K562 (cell line): ENCODE measurements around the gene DEK.
"Not testable (repeated sequence)": the region's sequence is repeated elsewhere in the genome, so short reads cannot be mapped to it uniquely, and the experiment has no call there.

ENCODE experiments used
- CHD2 ChIP-seq: IDR thresholded peaks from 2 replicates; pipeline ENCODE4 v1.6.1; 2011; ENCODE audit warnings: low read depth, low read length
- CTCF ChIP-seq, 3 experiments: IDR thresholded peaks in 2 of 3; conservative IDR thresholded peaks in 1 of 3; 2 replicates each; pipeline ENCODE4 v1.5.1; 2011 to 2012; ENCODE audit warnings: low read length in 3 of 3, mild to moderate bottlenecking in 3 of 3, control low read depth in 2 of 3, improper control_type of control experiment in 1 of 3, inconsistent platforms in 1 of 3, low read depth in 1 of 3, mixed read lengths in 1 of 3, moderate library complexity in 1 of 3; ENCODE audit not compliant: insufficient read depth in 2 of 3
- HMGN3 ChIP-seq: IDR thresholded peaks from 2 replicates; pipeline ENCODE4 v1.6.1; 2011; ENCODE audit warnings: borderline replicate concordance, low read depth, mild to moderate bottlenecking, mixed read lengths, low read length; ENCODE audit not compliant: insufficient read length; ENCODE audit errors: extremely low read depth
- POLR2AphosphoS5 ChIP-seq: IDR thresholded peaks from 2 replicates; pipeline ENCODE4 v1.6.1; 2011; ENCODE audit warnings: mild to moderate bottlenecking, low read depth, low read length, moderate library complexity; ENCODE audit not compliant: control insufficient read depth, insufficient read depth
- RFX1 ChIP-seq: fragments of 450-650 bp; IDR thresholded peaks from 2 replicates; pipeline ENCODE4 v1.6.1; 2016; ENCODE audit warnings: mild to moderate bottlenecking, moderate library complexity
- SAFB2 ChIP-seq: fragments of 200-400 bp; formaldehyde crosslinking; IDR thresholded peaks from 2 replicates; pipeline ENCODE4 v1.6.1; 2018; ENCODE audit warnings: borderline replicate concordance, low read length, low read depth, moderate library complexity; ENCODE audit not compliant: severe bottlenecking
- SMAD1 ChIP-seq: fragments of 150-350 bp; IDR thresholded peaks from 2 replicates; pipeline ENCODE4 v1.6.1; 2014; ENCODE audit warnings: low read length, low read depth; ENCODE audit not compliant: partially characterized antibody
- ZNF347 ChIP-seq: fragments of 450-650 bp; formaldehyde crosslinking; IDR thresholded peaks from 2 replicates; pipeline ENCODE4 v1.4.0; 2020; ENCODE audit warnings: low read depth, mild to moderate bottlenecking, moderate library complexity

- TF ChIP-seq SMAD1; CHD2; POLR2AphosphoS5; SAFB2; CTCF (IDR thresholded peaks at IDR 0.05 in 2 of 3, conservative IDR thresholded peaks at IDR 0.05 in 1 of 3; ENCODE audit: insufficient read depth in 2 of 3, low read depth in 1 of 3, low read length in 3 of 3); HMGN3; RFX1; ZNF347: not testable (repeated sequence)
These were observed 37.2 kb downstream of the DEK start for GRCh38 chr6:18227166-18227565.
